Nephron progenitor cell (in vitro differentiated cells): Measurements from ENCODE around the gene STAT2.

Source experiments
- DNase-seq: peaks from one replicate; pipeline ENCODE4 v3.0.0; 2021
- H3K27ac Mint-ChIP-seq: 2 replicates; pipeline ENCODE4 v1.8.0; 2021; ENCODE audit warnings: mild to moderate bottlenecking, moderate library complexity, mixed read lengths
- H3K27me3 Mint-ChIP-seq: 2 replicates; pipeline ENCODE4 v1.8.0; 2021; ENCODE audit warnings: mild to moderate bottlenecking, low read depth, mixed read lengths; ENCODE audit not compliant: poor library complexity
- H3K36me3 Mint-ChIP-seq: 2 replicates; pipeline ENCODE4 v1.8.0; 2021; ENCODE audit warnings: low read depth, mixed read lengths
- H3K4me1 Mint-ChIP-seq: 2 replicates; pipeline ENCODE4 v1.8.0; 2021; ENCODE audit warnings: mixed read lengths
- H3K4me3 Mint-ChIP-seq: 2 replicates; pipeline ENCODE4 v1.8.0; 2021; ENCODE audit warnings: mild to moderate bottlenecking, moderate library complexity, mixed read lengths
- H3K9me3 Mint-ChIP-seq: 2 replicates; pipeline ENCODE4 v1.8.0; 2021; ENCODE audit warnings: mild to moderate bottlenecking, moderate library complexity, mixed read lengths
- TF ChIP-seq, protein P1 (sequence below): fragments of 200-600 bp; sonication (generic); IDR thresholded peaks from 2 replicates; pipeline ENCODE4 v1.5.0; 2021; ENCODE audit warnings: antibody characterized with exemption

The STAT2 gene

DNA sequence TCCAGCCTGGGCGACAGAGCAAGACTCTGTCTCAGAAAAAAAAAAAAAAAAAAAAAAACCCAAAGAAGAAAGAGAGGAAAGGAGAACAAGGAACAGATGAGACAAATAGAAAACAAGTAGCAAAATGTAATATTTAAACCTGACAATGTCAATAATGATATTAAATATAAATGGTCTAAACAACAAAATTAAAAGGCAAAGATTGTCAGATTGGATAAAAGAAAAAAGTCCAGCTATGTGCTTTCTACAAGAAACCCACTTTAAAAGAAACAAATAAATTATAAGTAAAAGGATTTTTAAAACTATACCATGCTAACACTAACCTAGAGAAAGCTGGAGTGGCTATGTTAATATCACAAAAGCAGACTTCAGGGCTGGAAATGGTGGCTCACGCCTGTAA, 32.4 kb upstream of the STAT2 start:
- peaks cover 22% of the 10 kb centered on the region for H3K4me1 Mint-ChIP-seq
- TF ChIP-seq, protein P1, sequence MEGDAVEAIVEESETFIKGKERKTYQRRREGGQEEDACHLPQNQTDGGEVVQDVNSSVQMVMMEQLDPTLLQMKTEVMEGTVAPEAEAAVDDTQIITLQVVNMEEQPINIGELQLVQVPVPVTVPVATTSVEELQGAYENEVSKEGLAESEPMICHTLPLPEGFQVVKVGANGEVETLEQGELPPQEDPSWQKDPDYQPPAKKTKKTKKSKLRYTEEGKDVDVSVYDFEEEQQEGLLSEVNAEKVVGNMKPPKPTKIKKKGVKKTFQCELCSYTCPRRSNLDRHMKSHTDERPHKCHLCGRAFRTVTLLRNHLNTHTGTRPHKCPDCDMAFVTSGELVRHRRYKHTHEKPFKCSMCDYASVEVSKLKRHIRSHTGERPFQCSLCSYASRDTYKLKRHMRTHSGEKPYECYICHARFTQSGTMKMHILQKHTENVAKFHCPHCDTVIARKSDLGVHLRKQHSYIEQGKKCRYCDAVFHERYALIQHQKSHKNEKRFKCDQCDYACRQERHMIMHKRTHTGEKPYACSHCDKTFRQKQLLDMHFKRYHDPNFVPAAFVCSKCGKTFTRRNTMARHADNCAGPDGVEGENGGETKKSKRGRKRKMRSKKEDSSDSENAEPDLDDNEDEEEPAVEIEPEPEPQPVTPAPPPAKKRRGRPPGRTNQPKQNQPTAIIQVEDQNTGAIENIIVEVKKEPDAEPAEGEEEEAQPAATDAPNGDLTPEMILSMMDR: no peak
- no peaks in the 10 kb centered on the region for H3K36me3 Mint-ChIP-seq
- no peak overlapping the region for H3K27ac Mint-ChIP-seq
- no peak for DNase-seq
- peaks cover 23% of the 10 kb centered on the region for H3K9me3 Mint-ChIP-seq
- peaks cover 2% of the 10 kb centered on the region for H3K27me3 Mint-ChIP-seq
- no peak overlapping the region for H3K4me3 Mint-ChIP-seq

DNA sequence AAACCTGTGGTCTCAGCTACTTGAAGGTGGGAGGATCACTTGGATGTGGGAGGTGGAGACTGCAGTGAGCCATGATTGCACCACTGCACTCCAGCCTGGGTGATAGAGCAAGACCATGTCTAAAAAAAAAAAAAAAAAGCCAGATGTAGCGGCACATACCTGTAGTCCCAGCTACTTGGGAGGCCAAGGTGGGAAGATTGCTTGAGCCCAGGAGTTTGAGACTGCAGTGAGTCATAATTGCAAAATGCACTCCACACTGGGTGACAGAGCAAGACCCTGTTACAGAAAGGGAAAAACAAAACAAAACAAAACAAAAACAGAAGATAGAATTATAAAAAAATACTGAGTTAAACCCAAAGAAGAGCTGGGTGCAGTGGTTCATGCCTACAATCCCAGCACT, 31.8 kb upstream of the STAT2 start:
- no peak overlapping the region for H3K27ac Mint-ChIP-seq
- H3K4me1 Mint-ChIP-seq: peaks cover 28% of the 10 kb centered on the region
- DNase-seq: no peak
- no peak overlapping the region for H3K4me3 Mint-ChIP-seq
- H3K9me3 Mint-ChIP-seq: peaks cover 23% of the 10 kb centered on the region
- no peaks in the 10 kb centered on the region for H3K36me3 Mint-ChIP-seq
- TF ChIP-seq, protein P1: no peak
- H3K27me3 Mint-ChIP-seq: peaks cover 2% of the 10 kb centered on the region

DNA sequence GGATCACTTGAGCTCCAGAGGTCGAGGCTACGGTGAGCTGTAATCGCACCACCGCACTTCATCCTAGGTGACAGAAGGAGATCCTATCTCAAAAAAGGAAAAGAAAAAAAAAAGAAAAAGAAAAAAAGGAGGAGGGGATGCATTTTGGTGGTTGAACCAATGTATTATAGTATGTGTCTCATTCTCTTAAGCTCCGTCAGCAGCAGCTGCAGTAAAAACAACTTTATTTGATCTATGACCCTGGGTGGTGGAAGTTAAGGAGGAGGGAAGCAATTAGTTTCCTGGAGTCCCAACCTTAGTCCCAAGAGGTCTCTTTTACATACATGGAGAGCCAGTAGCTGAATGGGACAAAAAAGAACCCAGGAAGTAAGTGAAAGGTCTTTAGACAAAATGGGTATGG, 29.5 kb upstream of the STAT2 start:
- H3K36me3 Mint-ChIP-seq: no peaks in the 10 kb centered on the region
- H3K9me3 Mint-ChIP-seq: peaks cover 21% of the 10 kb centered on the region
- peak overlapping the region; percentile 94 for H3K27ac Mint-ChIP-seq
- no peak for DNase-seq
- H3K4me1 Mint-ChIP-seq: peaks cover 38% of the 10 kb centered on the region
- H3K4me3 Mint-ChIP-seq: peak overlapping the region; percentile 60
- H3K27me3 Mint-ChIP-seq: peaks cover 11% of the 10 kb centered on the region
- TF ChIP-seq, protein P1: no peak

DNA sequence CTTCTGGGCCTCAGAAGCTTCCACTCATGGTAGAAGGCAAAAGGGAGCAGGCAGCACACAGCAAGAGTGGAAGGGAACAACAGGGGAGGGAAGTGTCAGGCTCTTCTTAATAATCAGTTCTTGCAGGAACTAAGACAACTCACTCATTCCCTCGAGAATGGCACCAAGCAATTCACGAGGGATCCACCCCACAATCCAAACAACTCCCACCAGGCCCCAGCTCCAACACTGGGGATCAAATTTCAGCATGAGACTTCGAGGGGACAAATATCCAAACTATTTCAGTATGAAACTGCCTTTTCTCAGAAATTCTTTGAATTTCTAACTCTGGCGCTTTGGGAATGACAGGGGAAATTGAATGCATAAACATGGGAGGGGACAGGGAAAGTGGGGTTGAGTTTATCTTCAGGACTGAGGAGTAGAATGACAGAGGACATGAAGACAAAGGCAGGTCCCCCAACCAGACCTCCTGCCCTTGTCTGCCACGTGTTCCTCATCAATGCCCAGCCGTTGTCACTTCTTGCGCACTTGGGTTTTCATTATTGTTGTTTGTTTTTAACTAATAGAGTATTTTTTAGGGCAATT, 27.3 kb upstream of the STAT2 start:
- DNase-seq: peak; percentile 16
- peaks cover 18% of the 10 kb centered on the region for H3K27me3 Mint-ChIP-seq

DNA sequence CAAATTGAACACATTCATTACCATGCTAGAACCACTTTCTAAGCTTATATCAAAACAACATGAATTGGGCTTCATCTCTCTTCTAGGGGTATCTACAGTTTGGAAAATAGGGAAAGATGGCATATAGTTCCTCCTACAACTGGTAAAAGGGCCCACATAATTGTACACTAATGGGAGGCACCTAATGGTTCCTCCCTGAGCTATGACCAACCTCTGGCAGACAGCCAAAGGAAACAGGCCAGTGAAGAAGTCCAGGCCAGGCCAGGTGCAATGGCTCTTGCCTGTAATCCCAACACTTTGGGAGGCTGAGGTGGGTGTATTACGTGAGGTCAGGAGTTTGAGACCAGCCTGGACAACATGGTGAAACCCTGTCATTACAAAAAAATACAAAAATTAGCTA, 26.0 kb upstream of the STAT2 start:
- peaks cover 38% of the 10 kb centered on the region for H3K4me1 Mint-ChIP-seq
- no peak overlapping the region for H3K27ac Mint-ChIP-seq
- H3K4me3 Mint-ChIP-seq: no peak overlapping the region
- H3K9me3 Mint-ChIP-seq: peaks cover 5% of the 10 kb centered on the region
- no peaks in the 10 kb centered on the region for H3K36me3 Mint-ChIP-seq
- no peak for DNase-seq
- TF ChIP-seq, protein P1: no peak
- H3K27me3 Mint-ChIP-seq: peaks cover 20% of the 10 kb centered on the region

More for the DNA sequence above, 27.3 kb upstream of the STAT2 start:
- Mint-ChIP-seq H3K36me3 (no peaks in the 10 kb centered on the region), H3K27ac (peak overlapping the region; percentile 86), H3K9me3 (peaks cover 12% of the 10 kb centered on the region), H3K4me1 (peaks cover 38% of the 10 kb centered on the region), H3K4me3 (peak overlapping the region; percentile 28)
- TF ChIP-seq, protein P1: no peak

DNA sequence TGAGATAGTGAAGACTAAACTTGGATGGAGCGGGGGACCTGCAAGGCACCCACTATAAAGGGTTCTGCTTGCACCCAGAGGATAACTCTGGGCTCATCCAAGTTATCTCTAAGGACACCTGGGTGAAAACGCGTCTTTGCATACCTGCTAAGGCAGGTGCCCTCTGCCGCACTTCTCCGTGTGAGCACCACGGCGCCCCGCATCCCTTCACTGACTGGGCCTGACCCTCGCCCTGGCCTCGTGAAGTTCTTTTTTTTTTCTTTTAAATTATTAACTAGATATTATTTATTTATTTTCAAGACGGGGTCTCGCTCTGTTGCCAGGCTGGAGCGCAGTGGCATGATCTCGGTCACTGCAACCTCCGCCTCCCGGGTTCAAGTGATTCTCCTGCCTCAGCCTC, 22.7 kb upstream of the STAT2 start:
- H3K27ac Mint-ChIP-seq: no peak overlapping the region
- H3K36me3 Mint-ChIP-seq: no peaks in the 10 kb centered on the region
- no peak for DNase-seq
- H3K9me3 Mint-ChIP-seq: peaks cover 8% of the 10 kb centered on the region
- no peak overlapping the region for H3K4me3 Mint-ChIP-seq
- TF ChIP-seq, protein P1: no peak
- peaks cover 24% of the 10 kb centered on the region for H3K4me1 Mint-ChIP-seq
- H3K27me3 Mint-ChIP-seq: peaks cover 22% of the 10 kb centered on the region
